ENCODE measurements around the gene CDC14A.
A peak's percentile ranks its signal among the peaks of the same experiment; 100 is the strongest.

CDC14A gene

GRCh38 chr1:100458661-100459357 is 106.5 kb downstream of the CDC14A start:
- no peak overlapping the region for H3K27ac ChIP-seq (ENCODE audit: low read depth, low read length)
- H3F3A ChIP-seq (ENCODE audit: insufficient read depth), result no peaks in the 10 kb centered on the region
- H3K9ac ChIP-seq (ENCODE audit: low read length), result no peak overlapping the region

GRCh38 chr1:100459358-100460114 is 107.2 kb downstream of the CDC14A start:
- Histone ChIP-seq H3K79me2 (ENCODE audit: insufficient read depth, low read length) (no peaks in the 10 kb centered on the region), H2AFZ (ENCODE audit: low read depth, low read length, severe bottlenecking) (no peak overlapping the region), H3K9me3 (ENCODE audit: insufficient read depth, low read length) (no peaks in the 10 kb centered on the region), H3K4me3 (ENCODE audit: insufficient read depth, low read length, poor library complexity, severe bottlenecking) (no peak overlapping the region), H3K27me3 (ENCODE audit: low read length) (no peaks in the 10 kb centered on the region), H3F3A (ENCODE audit: insufficient read depth) (no peaks in the 10 kb centered on the region), H3K36me3 (ENCODE audit: low read length) (no peaks in the 10 kb centered on the region), H3K9me2 (replicated peaks; ENCODE audit: insufficient read depth, low read length) (no peaks in the 10 kb centered on the region), H3K27ac (ENCODE audit: low read depth, low read length) (no peak overlapping the region), H3K4me2 (ENCODE audit: low read depth, low read length, poor library complexity, severe bottlenecking) (no peak overlapping the region), H4K20me1 (ENCODE audit: low read depth, low read length) (no peaks in the 10 kb centered on the region), H3K9ac (ENCODE audit: low read length) (no peak overlapping the region)
- TF ChIP-seq EZH2phosphoT487 (conservative IDR thresholded peaks at IDR 0.05; ENCODE audit: low read length), result no peak
- TF ChIP-seq CTCF (IDR thresholded peaks at IDR 0.05; ENCODE audit: insufficient read depth, low read length, poor library complexity, severe bottlenecking), result peak; percentile 59

More at GRCh38 chr1:100458661-100459357, 106.5 kb downstream of the CDC14A start:
- H3K4me3 ChIP-seq (ENCODE audit: insufficient read depth, low read length, poor library complexity, severe bottlenecking), result no peak overlapping the region
- no peak overlapping the region for H2AFZ ChIP-seq (ENCODE audit: low read depth, low read length, severe bottlenecking)
- no peaks in the 10 kb centered on the region for H3K79me2 ChIP-seq (ENCODE audit: insufficient read depth, low read length)
- no peaks in the 10 kb centered on the region for H3K27me3 ChIP-seq (ENCODE audit: low read length)
- H3K9me3 ChIP-seq (ENCODE audit: insufficient read depth, low read length), result no peaks in the 10 kb centered on the region
- H3K4me2 ChIP-seq (ENCODE audit: low read depth, low read length, poor library complexity, severe bottlenecking), result no peak overlapping the region
- no peaks in the 10 kb centered on the region for H3K36me3 ChIP-seq (ENCODE audit: low read length)
- TF ChIP-seq EZH2phosphoT487 (conservative IDR thresholded peaks at IDR 0.05; ENCODE audit: low read length) (no peak), CTCF (IDR thresholded peaks at IDR 0.05; ENCODE audit: insufficient read depth, low read length, poor library complexity, severe bottlenecking) (no peak)
- H3K9me2 ChIP-seq (replicated peaks; ENCODE audit: insufficient read depth, low read length), result no peaks in the 10 kb centered on the region
- H4K20me1 ChIP-seq (ENCODE audit: low read depth, low read length), result no peaks in the 10 kb centered on the region

- Histone ChIP-seq H4K20me1 (ENCODE audit: low read depth, low read length) (no peaks in the 10 kb centered on the region), H3K4me2 (ENCODE audit: low read depth, low read length, poor library complexity, severe bottlenecking) (no peak overlapping the region), H3K79me2 (ENCODE audit: insufficient read depth, low read length) (no peaks in the 10 kb centered on the region), H2AFZ (ENCODE audit: low read depth, low read length, severe bottlenecking) (no peak overlapping the region), H3K9ac (ENCODE audit: low read length) (no peak overlapping the region), H3K36me3 (ENCODE audit: low read length) (no peaks in the 10 kb centered on the region), H3K9me3 (ENCODE audit: insufficient read depth, low read length) (no peaks in the 10 kb centered on the region), H3K27ac (ENCODE audit: low read depth, low read length) (no peak overlapping the region), H3K9me2 (replicated peaks; ENCODE audit: insufficient read depth, low read length) (no peaks in the 10 kb centered on the region), H3K4me3 (ENCODE audit: insufficient read depth, low read length, poor library complexity, severe bottlenecking) (no peak overlapping the region), H3F3A (ENCODE audit: insufficient read depth) (no peaks in the 10 kb centered on the region), H3K27me3 (ENCODE audit: low read length) (no peaks in the 10 kb centered on the region)
- TF ChIP-seq CTCF (IDR thresholded peaks at IDR 0.05; ENCODE audit: insufficient read depth, low read length, poor library complexity, severe bottlenecking) (no peak), EZH2phosphoT487 (conservative IDR thresholded peaks at IDR 0.05; ENCODE audit: low read length) (no peak)
Observed at GRCh38 chr1:100461222-100461621, 108.9 kb downstream of the CDC14A start.
